ENCODE measurements around the gene UCK2.

The UCK2 gene

GRCh38 chr1:165900576-165901380 is 73.4 kb downstream of the UCK2 start:
- DNase-seq (ENCODE audit: low read depth in 2 of 2), result peak in 1 of 2 experiments; percentile 25

GRCh38 chr1:165902565-165902964 is 75.2 kb downstream of the UCK2 start:
- no peak for DNase-seq (ENCODE audit: low read depth in 2 of 2)

- DNase-seq (ENCODE audit: low read depth in 2 of 2), result peak in 1 of 2 experiments; percentile 32
Observed at GRCh38 chr1:165903672-165904071, 76.3 kb downstream of the UCK2 start.

- no peak for DNase-seq (ENCODE audit: low read depth in 2 of 2)
Observed at GRCh38 chr1:165904948-165905347, 77.5 kb downstream of the UCK2 start.

GRCh38 chr1:165905853-165906252 is 78.4 kb downstream of the UCK2 start:
- DNase-seq (ENCODE audit: low read depth in 2 of 2), result no peak

- DNase-seq (ENCODE audit: low read depth in 2 of 2), result no peak
Observed at GRCh38 chr1:165907256-165907857, 79.9 kb downstream of the UCK2 start.

- DNase-seq (ENCODE audit: low read depth in 2 of 2), result no peak
Observed at GRCh38 chr1:165910764-165911421, 83.5 kb downstream of the UCK2 start.

GRCh38 chr1:165911609-165912281 is 84.3 kb downstream of the UCK2 start:
- no peak for DNase-seq (ENCODE audit: low read depth in 2 of 2)

GRCh38 chr1:165912638-165913037 is 85.2 kb downstream of the UCK2 start:
- DNase-seq (ENCODE audit: low read depth in 2 of 2), result no peak

- peak in 1 of 2 experiments; percentile 53 for DNase-seq (ENCODE audit: low read depth in 2 of 2)
Observed at GRCh38 chr1:165914136-165914798, 86.9 kb downstream of the UCK2 start.

- DNase-seq (ENCODE audit: low read depth in 2 of 2), result no peak
Observed at GRCh38 chr1:165915480-165915879, 88.1 kb downstream of the UCK2 start.

GRCh38 chr1:165915932-165916348 is 88.5 kb downstream of the UCK2 start:
- DNase-seq (ENCODE audit: low read depth in 2 of 2), result no peak

- DNase-seq (ENCODE audit: low read depth in 2 of 2), result no peak
Observed at GRCh38 chr1:165917166-165917565, 89.8 kb downstream of the UCK2 start.

GRCh38 chr1:165924117-165924516 is 96.7 kb downstream of the UCK2 start:
- no peak for DNase-seq (ENCODE audit: low read depth in 2 of 2)

GRCh38 chr1:165925498-165926079 is 98.2 kb downstream of the UCK2 start:
- no peak for DNase-seq (ENCODE audit: low read depth in 2 of 2)

- no peak for DNase-seq (ENCODE audit: low read depth in 2 of 2)
Observed at GRCh38 chr1:165927169-165927568, 99.8 kb downstream of the UCK2 start.

- peak in 1 of 2 experiments; percentile 9 for DNase-seq (ENCODE audit: low read depth in 2 of 2)
Observed at GRCh38 chr1:165928075-165928731, 100.8 kb downstream of the UCK2 start.

GRCh38 chr1:165930961-165931360 is 103.5 kb downstream of the UCK2 start:
- no peak for DNase-seq (ENCODE audit: low read depth in 2 of 2)

GRCh38 chr1:165933446-165934170 is 106.2 kb downstream of the UCK2 start:
- DNase-seq (ENCODE audit: low read depth in 2 of 2), result no peak

- DNase-seq (ENCODE audit: low read depth in 2 of 2), result no peak
Observed at GRCh38 chr1:165936542-165936941, 109.1 kb downstream of the UCK2 start.

All from fibroblast of skin of left biceps (primary cell).